K562 (cell line): ENCODE data around the gene CGB3. TPM values are rescaled to one million over a fixed set of nuclear protein-coding genes. Genes with fewer than 3 reads are reported as not detected.

Experiments used
- ATAC-seq: fragments of 200-7000 bp; cut with Tn5 transposase; 3 replicates; pipeline ENCODE4 v1.9.1; 2020; ENCODE audit warnings: moderate library complexity
- BruUV-seq: library from RNA; stranded (reverse); fragments of 400-500 nt; replicated peaks from 2 replicates; lab custom pipeline; 2021; lab: Mats Ljungman, UMichigan
- CTCF ChIA-PET: fragments of 300-600 bp; formaldehyde crosslinking; extraction: SDS; loops from one replicate; lab custom pipeline; 2021; ENCODE audit warnings: low intra/inter-chr PET ratio; lab: Yijun Ruan, JAX
- POLR2A ChIA-PET: fragments of 300-600, 350-650 bp; sonication (Branson Sonifier 250); formaldehyde crosslinking; extraction: SDS; loops from one replicate; lab custom pipeline; 2021; ENCODE audit warnings: antibody characterized with exemption, inconsistent platforms; lab: Yijun Ruan, JAX
- DNase-seq, 4 experiments: peaks; one replicate each; pipeline versions ENCODE4 v3.0.0 to v3.0.0-alpha.2; 2011 to 2018; ENCODE audit warnings: low spot score in 3 of 4, mixed read lengths in 3 of 4; ENCODE audit errors: extremely low read depth in 1 of 4
- FAIRE-seq: peaks from 2 replicates; lab custom pipeline; 2011; peaks lifted over from hg19 to GRCh38; lab: Jason Lieb, UNC
- H2AFZ ChIP-seq: 2 replicates; pipeline ENCODE4 v1.6.0; 2011; ENCODE audit warnings: low read depth, low read length, control low read depth, inconsistent platforms
- H3K27ac ChIP-seq: fragments of 200-600 bp; 3 replicates; pipeline ENCODE4 v1.8.0; 2011; ENCODE audit warnings: low read depth, mild to moderate bottlenecking, control low read depth, inconsistent platforms, low read length, moderate library complexity, mixed read lengths; ENCODE audit errors: extremely low read depth
- H3K27me3 ChIP-seq, 2 experiments: fragments of 300-600 bp in 1 of 2; 2 replicates in 1 of 2; 3 replicates in 1 of 2; pipeline versions ENCODE4 v1.6.0 to v1.8.0; 2011; ENCODE audit warnings: inconsistent platforms in 2 of 2, low read length in 2 of 2, mild to moderate bottlenecking in 1 of 2, mixed read lengths in 1 of 2, moderate library complexity in 1 of 2; ENCODE audit not compliant: control insufficient read depth in 2 of 2, insufficient read depth in 2 of 2
- H3K36me3 ChIP-seq: fragments of 300-600 bp; 3 replicates; pipeline ENCODE4 v1.8.0; 2011; ENCODE audit warnings: mild to moderate bottlenecking, low read length, inconsistent platforms; ENCODE audit not compliant: control insufficient read depth, insufficient read depth
- H3K4me1 ChIP-seq, 2 experiments: fragments of 200-600 bp in 1 of 2; replicated peaks in 1 of 2; 2 replicates in 1 of 2; 3 replicates in 1 of 2; pipeline versions ENCODE4 v1.5.1 to v1.8.0; 2011; ENCODE audit warnings: inconsistent platforms in 2 of 2, low read length in 2 of 2, mild to moderate bottlenecking in 1 of 2, mixed read lengths in 1 of 2, moderate library complexity in 1 of 2; ENCODE audit not compliant: control insufficient read depth in 2 of 2, insufficient read depth in 2 of 2
- H3K4me2 ChIP-seq: 2 replicates; pipeline ENCODE4 v1.6.1; 2011; ENCODE audit warnings: low read length, control low read depth, inconsistent platforms, mixed read lengths; ENCODE audit not compliant: insufficient read depth
- H3K4me3 ChIP-seq: fragments of 200-600 bp; sonication (generic), shearing (Covaris generic); 2 replicates; pipeline ENCODE4 v1.5.1; 2016; ENCODE audit warnings: control low read depth, inconsistent platforms
- H3K79me2 ChIP-seq: fragments of 200-600 bp; 3 replicates; pipeline ENCODE4 v1.8.0; 2011; ENCODE audit warnings: low read length, inconsistent platforms; ENCODE audit not compliant: control insufficient read depth, insufficient read depth
- H3K9ac ChIP-seq, 2 experiments: 2 replicates each; pipeline versions ENCODE4 v1.6.0 to v1.6.1; 2011; ENCODE audit warnings: low read depth in 2 of 2, low read length in 2 of 2, control low read depth in 1 of 2, inconsistent platforms in 1 of 2, mild to moderate bottlenecking in 1 of 2, mixed read lengths in 1 of 2; ENCODE audit not compliant: insufficient read depth in 1 of 2
- H3K9me1 ChIP-seq: one replicate; pipeline ENCODE4 v1.6.0; 2011; ENCODE audit warnings: inconsistent platforms, mild to moderate bottlenecking, low read length, moderate library complexity; ENCODE audit not compliant: control insufficient read depth, insufficient read depth
- H3K9me3 ChIP-seq: replicated peaks from 2 replicates; pipeline ENCODE4 v1.5.1; 2011; ENCODE audit warnings: low read depth, low read length, inconsistent platforms; ENCODE audit not compliant: control insufficient read depth, insufficient read depth
- H4K20me1 ChIP-seq: replicated peaks from 2 replicates; pipeline ENCODE4 v1.6.1; 2011; ENCODE audit warnings: low read length, inconsistent platforms, mixed read lengths; ENCODE audit not compliant: control insufficient read depth, insufficient read depth
- ATF3 ChIP-seq, 2 experiments: fragments of 450-650 bp in 1 of 2; sonication (generic) in 1 of 2; formaldehyde crosslinking in 1 of 2; IDR thresholded peaks in 1 of 2; conservative IDR thresholded peaks in 1 of 2; 2 replicates each; pipeline versions ENCODE4 v1.6.1 to v1.8.1; 2016 to 2023; ENCODE audit warnings: mild to moderate bottlenecking in 2 of 2, moderate library complexity in 2 of 2, inconsistent platforms in 1 of 2, missing genetic modification reagents in 1 of 2
- BHLHE40 ChIP-seq: IDR thresholded peaks from 2 replicates; pipeline ENCODE4 v1.6.1; 2011; ENCODE audit warnings: low read length, improper control_type of control experiment
- CREM ChIP-seq: IDR thresholded peaks from 2 replicates; pipeline ENCODE4 v1.6.1; 2014; ENCODE audit warnings: antibody characterized with exemption, low read depth
- IRF9 ChIP-seq: fragments of 450-650 bp; IDR thresholded peaks from 2 replicates; pipeline ENCODE4 v1.6.1; 2016; ENCODE audit warnings: missing biosample characterization, missing genetic modification characterization
- NR0B1 ChIP-seq: fragments of 450-650 bp; IDR thresholded peaks from one replicate; pipeline ENCODE4 v1.6.1; 2018; ENCODE audit warnings: mild to moderate bottlenecking, moderate library complexity; ENCODE audit not compliant: partially characterized antibody
- PURB ChIP-seq: sonication (generic); formaldehyde crosslinking; IDR thresholded peaks from 2 replicates; pipeline ENCODE4 v1.9.0; 2021; ENCODE audit warnings: low read depth, mild to moderate bottlenecking, missing genetic modification reagents
- SLC30A9 ChIP-seq: fragments of 250-450 bp; sonication (Bioruptor Pico); IDR thresholded peaks from 2 replicates; pipeline ENCODE4 v1.8.0; 2022; ENCODE audit warnings: mild to moderate bottlenecking, moderate library complexity
- TCF15 ChIP-seq: fragments of 250-450 bp; sonication (Bioruptor Pico); IDR thresholded peaks from 2 replicates; pipeline ENCODE4 v1.8.0; 2022; ENCODE audit warnings: moderate library complexity, mild to moderate bottlenecking, inconsistent platforms
- ZFPM2 ChIP-seq: fragments of 250-450 bp; sonication (Bioruptor Pico); IDR thresholded peaks from 2 replicates; pipeline ENCODE4 v1.5.1; 2022; ENCODE audit warnings: mild to moderate bottlenecking
- ZNF143 ChIP-seq: sonication (generic); formaldehyde crosslinking; IDR thresholded peaks from 2 replicates; pipeline ENCODE4 v1.9.0; 2022; ENCODE audit warnings: mild to moderate bottlenecking, missing genetic modification reagents
- ZNF609 ChIP-seq: sonication (generic); formaldehyde crosslinking; IDR thresholded peaks from 2 replicates; pipeline ENCODE4 v1.8.1; 2023; ENCODE audit warnings: missing genetic modification reagents, mild to moderate bottlenecking, borderline replicate concordance
- WGBS: fragments of 100-300 bp; shearing (Covaris generic); methylation state at CpG from one replicate; pipeline ENCODE4 v1.1.6; 2016; ENCODE audit warnings: low coverage, mixed read lengths; ENCODE audit not compliant: insufficient coverage; ENCODE audit errors: missing lambda C conversion rate; 5-methylcytosine and 5-hydroxymethylcytosine counted together
- in situ Hi-C: fragments of 300-500 bp; cut with MboI; formaldehyde crosslinking; loops from 4 replicates; pipeline ENCODE4 v1.15.0; 2018; ENCODE audit warnings: inconsistent platforms, mixed read lengths
- intact Hi-C: fragments of 100-400 bp; cut with micrococcal nuclease; formaldehyde crosslinking; loops from 2 replicates; pipeline ENCODE4 v1.14.2; 2022
- polyA plus RNA-seq, 8 experiments: library from polyadenylated mRNA; depleted of rRNA in 4 of 8; stranded (reverse) in 5 of 8; unstranded in 3 of 8; fragments of >200 nt; fragmentation: Nextera tagmentation in 2 of 8; fragmentation: Illumina TruSeq in 1 of 8; extraction: Ambion mirVana in 2 of 8; extraction: Trizol in 1 of 8; gene quantifications; 2 replicates each; pipeline versions ENCODE4 v1.2.1 to v1.2.3, GENCODE V29; 2011 to 2014; ENCODE audit warnings: inconsistent platforms in 1 of 8, missing spikeins in 1 of 8
- total RNA-seq, 7 experiments: library from RNA; depleted of rRNA in 6 of 7; stranded (reverse); fragments of >200 nt in 6 of 7; fragmentation: Illumina TruSeq in 2 of 7; extraction: Trizol in 2 of 7; gene quantifications; 2 replicates each; pipeline versions ENCODE4 v1.2.1 to v1.2.3, GENCODE V29; 2011 to 2021; ENCODE audit warnings: low replicate concordance in 1 of 7

CGB3 gene
- total and polyA plus RNA-seq, 9 of the 15 experiments (the other 6 are each of a cell fraction or from before 2014, with no cell fraction given): not detected

- no peak for TF ChIP-seq NR0B1
- peak; percentile 67 for TF ChIP-seq ZNF143 (CRISPR knock-in tag)
- TF ChIP-seq CREM: peak; percentile 34; the same call in 1 of the 2 replicates
Measured at GRCh38 chr19:48982280-48982679, 41.9 kb downstream of the CGB3 start (continued).

- Histone ChIP-seq H3K9me3 (no peaks in the 10 kb centered on the region), H3K4me2 (no peak overlapping the region), H3K4me3 (no peak overlapping the region), H3K4me1 (peaks cover 2 to 4% of the 10 kb centered on the region in 2 experiments; a peak in 2 of 5 replicates), H3K36me3 (peaks cover 37% of the 10 kb centered on the region; the same call in 2 of the 3 replicates), H3K27ac (no peak overlapping the region), H3K79me2 (no peaks in the 10 kb centered on the region), H3K9me1 (no peaks in the 10 kb centered on the region), H2AFZ (no peak overlapping the region), H3K27me3 (no peaks in the 10 kb centered on the region), H3K9ac (no peak overlapping the region), H4K20me1 (no peaks in the 10 kb centered on the region)
- ATAC-seq (no peak), FAIRE-seq (no peak), DNase-seq (no peak)
- WGBS: 67% methylated on average over 2 of the region's 2 CpGs
- ChIA-PET CTCF (no interaction called here), POLR2A (interaction anchor here (1.0 to 14.5 kb wide), 4 partner anchors 9 to 99 kb away, joined by 3 to 439 read pairs (median 34); partner anchors contain the start of genes FTL, PPP1R15A and RUVBL2)
- no TSS peak for BruUV-seq
- in situ Hi-C loops (loop anchor here (10.0 kb wide), 1 partner anchor 332 kb away; the partner anchor contains the start of gene CA11), intact Hi-C loops (no loop called here)
- TF ChIP-seq IRF9: no peak
- no peak for TF ChIP-seq ZNF609 (CRISPR knock-in tag)
- TF ChIP-seq BHLHE40: no peak
- no peak for TF ChIP-seq ZFPM2
- TF ChIP-seq PURB (CRISPR knock-in tag): no peak
- TF ChIP-seq TCF15 (CRISPR knock-in tag): no peak
- TF ChIP-seq SLC30A9 (CRISPR knock-in tag): no peak
- TF ChIP-seq ATF3 (IDR thresholded peaks at IDR 0.05): no peak
- no peak for TF ChIP-seq ATF3 (CRISPR knock-in tag; conservative IDR thresholded peaks at IDR 0.05)
Measured at GRCh38 chr19:48977061-48977460, 47.1 kb downstream of the CGB3 start.
